Measurements from ENCODE around the gene TMEM209. TPM values are rescaled to one million over a fixed set of nuclear protein-coding genes. Genes with fewer than 3 reads are reported as not detected.

Gene TMEM209
- polyA plus RNA-seq, 1 donor (not counting 4 experiments of a cell fraction or from before 2014, with no cell fraction given): 20.0 TPM

DNA sequence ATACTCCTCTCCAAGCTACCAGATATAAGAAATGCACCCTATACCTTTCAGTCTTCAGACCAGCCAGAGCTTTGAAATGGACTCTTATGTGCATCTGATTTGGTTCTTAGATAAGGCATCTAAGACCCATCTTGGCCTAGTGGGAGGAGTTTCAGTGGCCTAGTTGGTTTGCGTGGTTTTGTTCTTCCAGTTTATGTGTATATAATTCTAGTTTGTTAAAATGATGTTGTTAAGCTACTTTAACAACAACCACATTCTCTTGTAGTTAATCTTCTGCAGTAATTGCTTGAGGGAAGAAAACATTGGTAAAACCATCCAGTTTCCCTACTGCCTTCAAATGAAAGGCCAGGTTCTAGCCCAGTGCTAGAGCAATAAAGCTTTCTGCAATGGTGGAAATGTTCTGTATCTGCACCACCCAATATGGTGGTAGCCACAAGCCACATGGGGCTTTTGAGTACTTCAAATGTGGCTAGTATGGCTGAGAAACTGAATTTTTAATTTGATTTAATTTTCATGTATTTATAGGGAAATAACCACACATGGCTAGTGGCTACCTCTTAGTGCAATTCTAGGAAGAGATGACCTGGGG lies 68.5 kb downstream of the TMEM209 start:
- H3K4me3 ChIP-seq (ENCODE audit: control insufficient read depth in 2 of 3, extremely low read depth in 1 of 3, insufficient read depth in 2 of 3, low read depth in 1 of 3, low read length in 3 of 3): no peak overlapping the region
- H3K4me2 ChIP-seq (ENCODE audit: control insufficient read depth, extremely low read depth, insufficient read depth, low read depth, low read length): no peak overlapping the region
- H3K27me3 ChIP-seq (ENCODE audit: control insufficient read depth, extremely low read depth, insufficient read depth, low read length): no peaks in the 10 kb centered on the region
- H4K20me1 ChIP-seq (ENCODE audit: control insufficient read depth, extremely low read depth, insufficient read depth, low read length): no peaks in the 10 kb centered on the region
- no peak for TF ChIP-seq EZH2 (IDR thresholded peaks at IDR 0.05; ENCODE audit: low read length)
- TF ChIP-seq, protein P1, sequence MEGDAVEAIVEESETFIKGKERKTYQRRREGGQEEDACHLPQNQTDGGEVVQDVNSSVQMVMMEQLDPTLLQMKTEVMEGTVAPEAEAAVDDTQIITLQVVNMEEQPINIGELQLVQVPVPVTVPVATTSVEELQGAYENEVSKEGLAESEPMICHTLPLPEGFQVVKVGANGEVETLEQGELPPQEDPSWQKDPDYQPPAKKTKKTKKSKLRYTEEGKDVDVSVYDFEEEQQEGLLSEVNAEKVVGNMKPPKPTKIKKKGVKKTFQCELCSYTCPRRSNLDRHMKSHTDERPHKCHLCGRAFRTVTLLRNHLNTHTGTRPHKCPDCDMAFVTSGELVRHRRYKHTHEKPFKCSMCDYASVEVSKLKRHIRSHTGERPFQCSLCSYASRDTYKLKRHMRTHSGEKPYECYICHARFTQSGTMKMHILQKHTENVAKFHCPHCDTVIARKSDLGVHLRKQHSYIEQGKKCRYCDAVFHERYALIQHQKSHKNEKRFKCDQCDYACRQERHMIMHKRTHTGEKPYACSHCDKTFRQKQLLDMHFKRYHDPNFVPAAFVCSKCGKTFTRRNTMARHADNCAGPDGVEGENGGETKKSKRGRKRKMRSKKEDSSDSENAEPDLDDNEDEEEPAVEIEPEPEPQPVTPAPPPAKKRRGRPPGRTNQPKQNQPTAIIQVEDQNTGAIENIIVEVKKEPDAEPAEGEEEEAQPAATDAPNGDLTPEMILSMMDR (optimal IDR thresholded peaks at IDR 0.05 in 1 of 3, IDR thresholded peaks at IDR 0.05 in 1 of 3, conservative IDR thresholded peaks at IDR 0.05 in 1 of 3; ENCODE audit: extremely low read depth in 1 of 3, insufficient read depth in 2 of 3, low read length in 3 of 3): no peak
- no peak for DNase-seq (ENCODE audit: low read depth, low spot score)
- no peak overlapping the region for H3K9ac ChIP-seq (ENCODE audit: control insufficient read depth, extremely low read depth, insufficient read depth, low read length)
- no peaks in the 10 kb centered on the region for H3K9me3 ChIP-seq (ENCODE audit: control insufficient read depth, low read depth, low read length)
- no peaks in the 10 kb centered on the region for H3K9me1 ChIP-seq (ENCODE audit: control insufficient read depth, extremely low read depth, insufficient read depth, low read length)
- H3K79me2 ChIP-seq (ENCODE audit: control insufficient read depth, insufficient read depth, low read length): no peaks in the 10 kb centered on the region
- no peak for FAIRE-seq
- H3K27ac ChIP-seq (ENCODE audit: control insufficient read depth, insufficient read depth, low read length): no peak overlapping the region
- peaks cover 12 to 13% of the 10 kb centered on the region in 2 experiments for H3K36me3 ChIP-seq (ENCODE audit: control insufficient read depth in 2 of 2, extremely low read depth in 1 of 2, insufficient read depth in 2 of 2, low read length in 2 of 2)
- peaks cover 4% of the 10 kb centered on the region for H3K4me1 ChIP-seq (ENCODE audit: control insufficient read depth, extremely low read depth, insufficient read depth, low read length)
- H2AFZ ChIP-seq (ENCODE audit: control insufficient read depth, low read length): no peak overlapping the region
- dilution Hi-C loops (cut with MboI; ENCODE audit: extremely low pct_ligation_motif_present, low sequenced_read_pairs): no loop called here

DNA sequence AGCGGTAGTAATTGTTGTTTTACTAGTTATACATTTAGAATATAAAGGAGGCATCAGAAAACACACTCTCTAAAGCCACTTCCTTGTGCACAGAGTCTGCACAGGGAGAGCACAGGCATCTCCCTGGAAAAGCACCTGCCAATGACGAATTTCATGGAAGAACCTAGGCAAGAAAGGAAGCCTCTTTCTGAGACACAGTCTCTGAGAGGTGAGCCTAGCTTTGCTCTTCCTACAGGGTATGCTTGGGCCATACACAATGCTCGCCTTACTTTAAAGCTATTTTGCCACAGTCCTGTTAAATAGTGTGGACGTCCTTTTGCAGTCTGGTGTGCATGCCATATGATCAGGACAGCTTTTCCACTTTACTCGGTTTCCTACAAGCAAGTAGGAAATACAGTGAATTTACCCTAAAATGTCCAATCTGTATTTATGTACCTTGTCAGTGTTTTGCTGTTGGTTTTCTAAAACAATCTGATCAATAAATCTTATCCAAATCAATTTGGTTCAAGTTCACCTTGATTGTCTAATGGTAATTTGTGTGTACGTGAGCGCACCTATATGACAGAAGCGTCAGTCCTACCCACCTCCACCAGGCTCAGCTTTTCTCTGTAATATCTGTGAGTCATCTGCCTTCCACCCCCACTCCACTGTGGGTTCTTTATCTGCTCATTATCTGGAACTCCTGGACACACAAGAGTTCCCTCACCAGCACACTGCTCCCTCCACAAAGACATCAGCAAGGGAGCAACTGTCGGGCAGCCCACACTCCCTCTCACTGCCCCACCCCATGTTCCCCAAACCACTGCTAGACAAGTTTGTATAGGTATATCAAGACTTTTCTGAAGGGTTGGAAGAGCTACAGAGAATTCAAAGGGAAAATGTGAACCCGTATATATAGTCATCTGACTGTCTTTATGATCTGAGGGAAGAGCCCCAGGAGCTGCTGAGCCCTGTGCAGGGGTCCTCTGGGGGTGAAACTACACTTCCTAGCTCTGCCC lies 69.7 kb downstream of the TMEM209 start:
- Histone ChIP-seq H3K4me1 (ENCODE audit: control insufficient read depth, extremely low read depth, insufficient read depth, low read length) (no peaks in the 10 kb centered on the region), H3K9ac (ENCODE audit: control insufficient read depth, extremely low read depth, insufficient read depth, low read length) (no peak overlapping the region), H3K9me1 (ENCODE audit: control insufficient read depth, extremely low read depth, insufficient read depth, low read length) (no peaks in the 10 kb centered on the region), H3K27ac (ENCODE audit: control insufficient read depth, insufficient read depth, low read length) (no peak overlapping the region), H3K9me3 (ENCODE audit: control insufficient read depth, low read depth, low read length) (no peaks in the 10 kb centered on the region), H3K79me2 (ENCODE audit: control insufficient read depth, insufficient read depth, low read length) (no peaks in the 10 kb centered on the region), H3K27me3 (ENCODE audit: control insufficient read depth, extremely low read depth, insufficient read depth, low read length) (no peaks in the 10 kb centered on the region), H4K20me1 (ENCODE audit: control insufficient read depth, extremely low read depth, insufficient read depth, low read length) (no peaks in the 10 kb centered on the region), H2AFZ (ENCODE audit: control insufficient read depth, low read length) (no peak overlapping the region), H3K4me3 (ENCODE audit: control insufficient read depth in 2 of 3, extremely low read depth in 1 of 3, insufficient read depth in 2 of 3, low read depth in 1 of 3, low read length in 3 of 3) (no peak overlapping the region), H3K4me2 (ENCODE audit: control insufficient read depth, extremely low read depth, insufficient read depth, low read depth, low read length) (no peak overlapping the region), H3K36me3 (ENCODE audit: control insufficient read depth in 2 of 2, extremely low read depth in 1 of 2, insufficient read depth in 2 of 2, low read length in 2 of 2) (peaks cover 12 to 16% of the 10 kb centered on the region in 2 experiments)
- DNase-seq (ENCODE audit: low read depth, low spot score): no peak
- no peak for FAIRE-seq
- dilution Hi-C loops (cut with MboI; ENCODE audit: extremely low pct_ligation_motif_present, low sequenced_read_pairs): no loop called here
- TF ChIP-seq EZH2 (IDR thresholded peaks at IDR 0.05; ENCODE audit: low read length): no peak

Measured in keratinocyte (primary cell).